ENCODE measurements around the gene MRPL19. TPM values are rescaled to one million over a fixed set of nuclear protein-coding genes. Genes with fewer than 3 reads are reported as not detected.

Gene MRPL19
- total RNA-seq, 2 donors from 2014 or later: 13.5 to 22.1 TPM

DNA sequence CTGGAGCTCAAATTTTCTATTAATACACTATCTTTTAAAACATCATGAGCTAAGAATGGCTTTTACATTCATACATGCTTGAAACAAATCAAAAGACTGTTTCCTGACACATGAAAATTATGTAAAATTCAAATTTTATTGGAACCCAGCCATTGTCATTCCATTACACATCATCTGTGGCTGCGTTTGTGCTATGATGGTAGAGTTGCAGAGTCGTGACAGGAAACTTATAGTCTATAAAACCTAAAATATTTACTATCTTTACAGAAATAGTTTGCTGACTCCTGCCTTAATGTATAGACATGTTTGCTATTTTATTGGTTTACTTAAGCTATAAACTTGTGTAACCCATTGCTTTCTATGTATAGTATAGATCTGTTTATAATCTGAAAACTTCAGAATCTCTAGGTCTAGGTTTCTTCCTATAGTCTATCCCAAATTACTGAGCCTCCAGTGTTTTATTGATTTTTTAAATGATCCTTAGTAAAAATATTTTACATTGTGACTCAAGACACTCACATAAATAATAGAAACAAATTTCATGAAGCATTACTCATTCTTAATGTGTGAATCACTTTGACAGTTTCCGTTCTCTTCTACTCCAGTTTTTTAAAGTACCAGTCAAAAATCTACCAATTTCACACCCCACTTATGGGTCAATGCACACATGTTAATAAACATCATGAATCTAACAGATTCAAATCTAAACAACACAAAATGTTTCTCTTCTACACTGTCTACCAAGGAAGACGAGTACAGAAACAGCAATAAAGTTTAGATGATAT, 26.4 kb upstream of the MRPL19 start:
- TF ChIP-seq, protein P1, sequence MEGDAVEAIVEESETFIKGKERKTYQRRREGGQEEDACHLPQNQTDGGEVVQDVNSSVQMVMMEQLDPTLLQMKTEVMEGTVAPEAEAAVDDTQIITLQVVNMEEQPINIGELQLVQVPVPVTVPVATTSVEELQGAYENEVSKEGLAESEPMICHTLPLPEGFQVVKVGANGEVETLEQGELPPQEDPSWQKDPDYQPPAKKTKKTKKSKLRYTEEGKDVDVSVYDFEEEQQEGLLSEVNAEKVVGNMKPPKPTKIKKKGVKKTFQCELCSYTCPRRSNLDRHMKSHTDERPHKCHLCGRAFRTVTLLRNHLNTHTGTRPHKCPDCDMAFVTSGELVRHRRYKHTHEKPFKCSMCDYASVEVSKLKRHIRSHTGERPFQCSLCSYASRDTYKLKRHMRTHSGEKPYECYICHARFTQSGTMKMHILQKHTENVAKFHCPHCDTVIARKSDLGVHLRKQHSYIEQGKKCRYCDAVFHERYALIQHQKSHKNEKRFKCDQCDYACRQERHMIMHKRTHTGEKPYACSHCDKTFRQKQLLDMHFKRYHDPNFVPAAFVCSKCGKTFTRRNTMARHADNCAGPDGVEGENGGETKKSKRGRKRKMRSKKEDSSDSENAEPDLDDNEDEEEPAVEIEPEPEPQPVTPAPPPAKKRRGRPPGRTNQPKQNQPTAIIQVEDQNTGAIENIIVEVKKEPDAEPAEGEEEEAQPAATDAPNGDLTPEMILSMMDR (IDR thresholded peaks at IDR 0.05): no peak
- TF ChIP-seq POLR2A (IDR thresholded peaks at IDR 0.05): no peak
- H3K4me3 ChIP-seq: no peak overlapping the region
- no peaks in the 10 kb centered on the region for H3K27me3 ChIP-seq
- DNase-seq: no peak
- no peaks in the 10 kb centered on the region for H3K4me1 ChIP-seq
- 85 to 86% methylated on average over 4 of the region's 4 CpGs for WGBS, 2 donors
- H3K36me3 ChIP-seq (replicated peaks in 1 of 2; ENCODE audit: insufficient read depth in 1 of 2, low read depth in 2 of 2): no peaks in the 10 kb centered on the region
- H3K27ac ChIP-seq: no peak overlapping the region
- H3K9me3 ChIP-seq: no peaks in the 10 kb centered on the region
- ATAC-seq: no peak
- intact Hi-C loops (cut with DNase I): no loop called here

DNA sequence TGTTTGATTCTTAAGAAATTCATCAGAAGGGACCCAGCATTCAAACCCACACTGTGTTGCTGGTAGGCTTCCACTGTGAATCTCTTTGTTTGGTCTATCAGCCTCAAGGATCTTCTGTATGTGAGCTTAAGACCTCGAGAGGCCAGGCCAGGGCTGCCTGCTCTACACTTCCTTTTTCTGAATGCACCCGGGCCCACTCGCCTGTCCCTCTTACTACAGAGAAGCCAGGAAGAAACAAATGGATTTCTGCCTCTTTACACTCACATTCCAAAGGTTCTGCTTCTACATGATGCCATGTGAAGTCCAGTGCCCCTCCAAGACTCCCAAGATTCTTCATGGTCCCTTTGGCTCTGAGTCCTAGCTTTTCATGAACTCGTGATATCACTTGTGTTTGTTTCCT, 25.4 kb upstream of the MRPL19 start:
- DNase-seq (no peak), ATAC-seq (no peak)
- intact Hi-C loops (cut with DNase I): no loop called here
- Histone ChIP-seq H3K4me1 (no peaks in the 10 kb centered on the region), H3K4me3 (no peak overlapping the region), H3K36me3 (replicated peaks in 1 of 2; ENCODE audit: insufficient read depth in 1 of 2, low read depth in 2 of 2) (no peaks in the 10 kb centered on the region), H3K27me3 (no peaks in the 10 kb centered on the region), H3K9me3 (no peaks in the 10 kb centered on the region), H3K27ac (no peak overlapping the region)
- 69 to 86% methylated on average over 4 of the region's 4 CpGs for WGBS, 2 donors
- TF ChIP-seq, protein P1 (IDR thresholded peaks at IDR 0.05): no peak
- TF ChIP-seq POLR2A (IDR thresholded peaks at IDR 0.05): no peak

DNA sequence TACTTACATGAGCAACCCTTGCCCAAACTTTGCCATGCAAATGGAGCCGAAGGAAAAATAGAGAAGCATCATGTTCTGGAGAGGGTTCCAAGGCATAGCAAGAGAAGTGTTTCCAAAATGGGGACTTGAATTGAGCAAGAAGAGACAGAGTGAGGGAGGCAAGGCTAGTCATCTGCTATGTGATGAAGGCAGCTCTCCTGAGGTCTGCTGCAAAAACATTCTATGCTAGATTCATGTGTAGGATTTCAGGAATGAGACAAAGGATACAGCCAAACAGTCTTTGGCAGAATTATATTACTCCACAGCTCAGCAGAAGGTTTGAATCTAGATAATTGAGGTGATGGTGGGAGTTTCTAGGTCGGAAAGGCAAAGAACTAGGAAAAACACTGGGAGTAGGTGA, 24.1 kb upstream of the MRPL19 start:
- ATAC-seq (no peak), DNase-seq (no peak)
- intact Hi-C loops (cut with DNase I): no loop called here
- TF ChIP-seq, protein P1 (IDR thresholded peaks at IDR 0.05): no peak
- no peak for TF ChIP-seq POLR2A (IDR thresholded peaks at IDR 0.05)
- Histone ChIP-seq H3K36me3 (replicated peaks in 1 of 2; ENCODE audit: insufficient read depth in 1 of 2, low read depth in 2 of 2) (no peaks in the 10 kb centered on the region), H3K27ac (no peak overlapping the region), H3K9me3 (no peaks in the 10 kb centered on the region), H3K27me3 (no peaks in the 10 kb centered on the region), H3K4me1 (no peaks in the 10 kb centered on the region), H3K4me3 (no peak overlapping the region)
- 39 to 75% methylated on average over 2 of the region's 2 CpGs for WGBS, 2 donors

DNA sequence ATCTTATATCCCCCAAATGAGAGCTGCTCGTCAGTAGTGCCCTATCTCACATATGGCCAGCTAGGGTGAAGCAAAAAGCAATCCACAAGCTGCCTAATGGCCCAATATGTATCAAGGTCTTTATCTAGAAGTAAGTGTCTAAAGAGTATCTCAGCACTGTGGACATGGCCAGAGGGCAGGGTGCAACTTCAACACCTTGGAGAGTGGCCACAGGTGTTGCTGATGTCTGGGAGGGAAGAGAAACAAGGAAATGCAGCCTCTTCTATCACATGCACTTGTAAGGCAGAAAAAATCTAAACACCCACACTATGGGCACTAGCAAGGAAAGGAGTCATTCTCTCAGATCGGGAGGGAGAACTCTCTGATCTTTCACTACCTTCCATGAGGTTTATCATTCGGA, 23.7 kb upstream of the MRPL19 start:
- WGBS, 2 donors: 73 to 83% methylated on average over 3 of the region's 3 CpGs
- no peak overlapping the region for H3K4me3 ChIP-seq
- TF ChIP-seq POLR2A (IDR thresholded peaks at IDR 0.05): no peak
- TF ChIP-seq, protein P1 (IDR thresholded peaks at IDR 0.05): no peak
- ATAC-seq (no peak), DNase-seq (no peak)
- intact Hi-C loops (cut with DNase I): no loop called here
- no peaks in the 10 kb centered on the region for H3K36me3 ChIP-seq (replicated peaks in 1 of 2; ENCODE audit: insufficient read depth in 1 of 2, low read depth in 2 of 2)
- H3K27ac ChIP-seq: no peak overlapping the region
- H3K4me1 ChIP-seq: no peaks in the 10 kb centered on the region
- H3K9me3 ChIP-seq: no peaks in the 10 kb centered on the region
- no peaks in the 10 kb centered on the region for H3K27me3 ChIP-seq
